Activated naive CD4-positive, alpha-beta T cell treated with anti-CD3 and anti-CD28 coated beads, Interleukin-2, amount 50 U/mL, for 16 hours (primary cell): ENCODE data around the gene ZBTB3.
"Not testable (repeated sequence)": the region's sequence is repeated elsewhere in the genome, so short reads cannot be mapped to it uniquely, and the experiment has no call there.

Source experiments
- DNase-seq: peaks from one replicate; pipeline ENCODE4 v3.0.0-alpha.2; 2020

ZBTB3 gene

DNA sequence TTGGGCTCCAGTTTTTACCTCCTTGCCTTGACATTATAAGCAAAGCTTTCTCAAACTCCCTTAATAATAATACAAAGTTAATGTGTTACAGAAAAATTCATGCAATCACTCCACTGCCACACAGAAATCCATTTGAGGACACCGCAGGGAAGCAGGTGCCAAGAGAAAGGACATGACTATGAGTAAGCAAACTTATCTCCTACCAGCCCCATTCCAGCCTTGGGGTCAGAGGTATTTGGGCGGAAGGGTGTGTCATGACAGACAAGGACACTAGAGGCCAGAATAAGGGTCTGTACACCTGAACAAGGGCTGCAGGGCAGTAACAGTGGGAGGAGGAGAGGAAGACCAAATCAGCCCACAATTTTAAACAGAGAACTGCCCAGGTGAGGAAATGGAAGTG lies 40.6 kb downstream of the ZBTB3 start:
- no peak for DNase-seq

DNA sequence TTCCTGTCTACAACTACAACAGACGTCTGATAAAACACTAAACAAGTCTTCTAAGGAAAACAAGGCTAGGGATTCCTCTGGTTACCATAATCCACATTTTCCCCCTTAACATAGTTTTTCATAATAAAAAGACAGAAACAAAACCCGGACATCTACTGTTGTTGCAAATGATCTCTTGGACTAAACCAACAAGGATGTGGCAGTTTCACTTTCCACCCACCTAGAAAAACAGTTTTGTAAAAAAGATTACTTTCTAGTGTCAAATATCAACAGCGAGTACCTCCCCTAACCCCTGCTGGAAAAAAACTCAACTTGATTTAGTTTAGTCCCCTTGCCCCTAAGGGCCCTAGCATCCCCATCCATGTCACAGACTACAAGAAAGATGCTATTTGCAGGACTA lies 41.1 kb downstream of the ZBTB3 start:
- no peak for DNase-seq

DNA sequence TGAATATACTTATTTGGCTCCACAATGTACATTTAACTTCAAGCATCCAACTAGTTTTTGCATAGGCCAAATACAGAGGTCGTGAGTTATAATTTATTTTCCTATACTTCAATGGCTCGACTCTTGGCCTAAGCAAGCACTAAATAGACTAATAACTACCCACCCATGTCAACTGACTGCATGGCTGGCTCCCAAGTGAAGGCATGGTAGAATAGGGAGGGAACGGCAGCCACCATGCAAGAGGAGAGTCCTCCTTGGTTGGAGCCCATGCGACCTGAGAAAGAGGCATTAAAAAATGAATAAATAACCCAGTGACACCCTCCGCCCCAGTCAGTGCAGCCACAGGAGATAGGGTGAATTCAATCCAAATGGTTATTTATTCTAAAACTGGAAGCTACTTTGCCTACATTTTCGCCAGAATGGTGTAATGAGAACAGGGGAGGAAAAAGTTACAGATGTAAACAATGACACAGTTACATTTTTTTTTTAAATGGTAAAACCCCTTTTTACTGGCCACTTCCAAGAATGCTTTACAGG lies 41.6 kb downstream of the ZBTB3 start:
- no peak for DNase-seq

DNA sequence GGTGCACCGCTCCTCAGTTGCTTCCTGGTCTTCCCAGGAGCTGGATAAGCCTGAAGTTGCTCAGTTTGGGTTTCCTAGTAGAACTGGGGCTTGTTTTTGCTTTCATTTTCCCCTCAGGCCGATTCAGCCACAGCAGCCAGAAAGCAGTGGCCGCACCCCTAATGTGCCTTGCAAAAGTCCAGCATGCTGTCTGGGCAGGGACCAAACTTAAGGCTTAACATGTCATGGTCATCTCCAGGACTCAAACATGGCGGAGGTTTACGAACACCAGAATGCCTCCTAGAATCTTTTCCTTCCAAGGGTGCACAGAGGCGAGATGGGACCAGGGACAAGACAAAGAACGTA lies 44.0 kb downstream of the ZBTB3 start:
- DNase-seq, result peak; percentile 24

DNA sequence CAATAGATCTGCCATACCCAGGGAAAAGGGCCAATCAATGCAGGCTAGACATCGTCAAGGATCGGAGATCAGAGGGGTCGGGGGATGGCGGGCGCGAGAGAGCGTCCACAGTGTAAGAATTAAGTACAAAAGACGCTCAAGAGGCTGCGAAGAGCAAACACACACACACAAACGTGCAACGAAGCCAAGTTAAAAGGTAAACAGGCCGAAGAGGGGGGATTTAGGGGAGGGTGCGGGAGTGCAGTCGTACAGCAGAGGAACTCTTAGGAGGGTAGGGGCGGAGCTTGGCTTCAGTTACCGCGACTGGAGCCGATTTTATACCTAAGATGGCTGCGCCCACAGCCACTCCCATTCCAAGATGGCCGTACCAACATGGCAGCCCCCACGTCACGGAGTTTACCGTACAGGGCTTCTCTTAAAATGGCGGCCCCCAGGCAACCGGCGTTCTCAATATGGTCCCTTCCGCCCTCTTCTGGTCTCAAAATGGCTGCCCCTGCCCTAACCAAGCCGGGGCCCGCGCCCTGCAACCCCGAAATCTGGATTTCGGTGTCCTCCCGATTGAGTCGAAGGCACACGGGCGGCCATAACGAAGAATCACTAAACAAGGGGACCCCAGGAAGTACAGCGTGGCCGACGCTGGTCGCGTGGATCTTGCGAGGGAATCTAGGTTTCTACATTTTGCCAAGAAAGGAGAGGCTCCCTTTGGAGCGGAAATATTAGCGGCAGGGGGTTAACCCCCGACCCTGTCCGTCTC lies 44.5 kb downstream of the ZBTB3 start:
- peak; percentile 96 for DNase-seq

DNA sequence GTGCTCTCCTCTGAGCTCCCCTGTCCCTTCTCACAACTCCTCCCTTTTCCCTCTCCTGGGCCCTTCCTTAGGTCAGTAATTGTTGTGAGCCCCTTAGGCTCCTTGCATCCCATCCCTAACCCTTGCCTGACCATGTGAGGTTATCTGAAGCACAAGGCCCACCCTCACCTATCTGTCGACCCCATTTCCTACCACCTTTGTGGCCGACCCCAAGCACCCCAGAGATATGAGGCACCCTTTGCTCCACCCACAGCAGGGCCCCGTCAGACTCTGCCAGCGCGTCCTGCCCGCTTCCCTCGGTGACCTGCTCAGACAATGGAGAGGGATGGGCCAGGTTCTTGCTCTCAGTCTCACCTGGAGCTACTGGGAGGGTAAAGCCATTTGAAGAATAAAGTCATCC lies 45.2 kb downstream of the ZBTB3 start:
- peak; percentile 46 for DNase-seq

DNA sequence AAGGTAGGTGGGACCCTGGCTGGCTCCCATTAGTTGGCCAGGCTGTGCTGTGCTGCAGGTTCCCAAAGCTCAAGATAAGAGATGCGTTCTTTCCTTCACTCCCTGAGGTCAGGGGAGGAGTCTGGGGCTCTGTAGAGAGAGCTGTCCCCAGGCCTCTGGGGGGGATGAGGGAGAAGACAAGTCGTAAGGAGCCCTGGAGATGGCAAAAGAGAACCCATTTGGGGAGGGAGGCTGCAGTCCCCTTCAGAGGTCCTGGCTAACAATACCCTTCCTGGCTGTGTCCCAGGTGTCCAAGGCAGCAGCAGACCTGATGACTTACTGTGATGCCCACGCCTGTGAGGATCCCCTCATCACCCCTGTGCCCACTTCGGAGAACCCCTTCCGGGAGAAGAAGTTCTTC lies 45.6 kb downstream of the ZBTB3 start:
- no peak for DNase-seq

DNA sequence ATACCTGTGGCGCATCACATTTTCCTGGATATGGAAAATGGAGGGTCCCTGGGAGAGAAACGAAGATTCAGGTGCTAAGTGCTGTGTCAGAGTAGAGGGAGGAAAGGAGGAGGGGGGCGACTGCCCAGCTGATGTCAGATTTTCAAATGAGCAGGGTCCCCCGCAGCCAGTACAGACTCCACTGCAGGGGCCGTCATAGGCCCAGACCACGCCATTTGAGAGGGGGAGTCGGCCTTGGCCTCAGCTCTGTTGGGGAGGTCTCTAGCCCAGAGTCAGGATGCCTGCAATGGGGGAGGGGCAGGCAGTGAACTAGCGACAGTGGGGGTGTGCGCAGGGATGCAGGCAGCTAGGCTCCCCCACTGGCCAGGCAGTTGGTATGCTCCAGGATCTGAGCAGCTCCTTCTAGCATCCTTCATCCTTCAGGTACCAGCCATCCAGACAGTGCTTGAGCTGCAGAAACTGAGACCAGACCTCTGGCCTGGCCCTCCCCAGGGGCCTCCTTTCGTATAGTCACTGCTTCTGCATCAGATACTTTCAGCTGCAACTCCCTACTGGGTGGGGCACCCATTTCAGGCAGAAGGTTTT lies 46.6 kb downstream of the ZBTB3 start, which contains the start of the genes BSCL2 and GNG3:
Gene BSCL2, minus strand, starts transcription at position 148 of the 585 bp plus-strand sequence. CDS start 229 bp downstream, outside the sequence.
Gene GNG3, plus strand, starts transcription at position 400 of the 585 bp plus-strand sequence. CDS start 620 bp downstream, outside the sequence.
- no peak for DNase-seq

DNA sequence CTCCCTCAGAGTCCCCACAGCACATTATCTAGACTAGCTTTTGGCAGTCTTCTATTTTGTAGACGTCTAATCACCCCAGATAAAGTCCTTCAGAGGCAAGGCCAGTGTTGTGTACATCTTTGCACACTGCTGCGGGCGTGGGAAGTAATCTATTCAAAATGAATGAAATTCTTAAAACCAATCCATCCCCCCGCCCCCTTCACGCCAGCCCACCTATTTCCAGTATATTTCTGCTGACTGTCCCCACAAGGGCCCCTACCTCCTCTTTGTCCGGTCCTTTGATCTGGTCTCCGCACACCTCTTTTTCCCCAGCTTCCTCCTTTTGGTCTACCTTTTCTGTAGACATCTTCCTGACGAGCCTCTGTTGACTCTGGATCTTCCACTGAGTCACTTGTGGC lies 47.1 kb downstream of the ZBTB3 start:
- DNase-seq, result no peak

DNA sequence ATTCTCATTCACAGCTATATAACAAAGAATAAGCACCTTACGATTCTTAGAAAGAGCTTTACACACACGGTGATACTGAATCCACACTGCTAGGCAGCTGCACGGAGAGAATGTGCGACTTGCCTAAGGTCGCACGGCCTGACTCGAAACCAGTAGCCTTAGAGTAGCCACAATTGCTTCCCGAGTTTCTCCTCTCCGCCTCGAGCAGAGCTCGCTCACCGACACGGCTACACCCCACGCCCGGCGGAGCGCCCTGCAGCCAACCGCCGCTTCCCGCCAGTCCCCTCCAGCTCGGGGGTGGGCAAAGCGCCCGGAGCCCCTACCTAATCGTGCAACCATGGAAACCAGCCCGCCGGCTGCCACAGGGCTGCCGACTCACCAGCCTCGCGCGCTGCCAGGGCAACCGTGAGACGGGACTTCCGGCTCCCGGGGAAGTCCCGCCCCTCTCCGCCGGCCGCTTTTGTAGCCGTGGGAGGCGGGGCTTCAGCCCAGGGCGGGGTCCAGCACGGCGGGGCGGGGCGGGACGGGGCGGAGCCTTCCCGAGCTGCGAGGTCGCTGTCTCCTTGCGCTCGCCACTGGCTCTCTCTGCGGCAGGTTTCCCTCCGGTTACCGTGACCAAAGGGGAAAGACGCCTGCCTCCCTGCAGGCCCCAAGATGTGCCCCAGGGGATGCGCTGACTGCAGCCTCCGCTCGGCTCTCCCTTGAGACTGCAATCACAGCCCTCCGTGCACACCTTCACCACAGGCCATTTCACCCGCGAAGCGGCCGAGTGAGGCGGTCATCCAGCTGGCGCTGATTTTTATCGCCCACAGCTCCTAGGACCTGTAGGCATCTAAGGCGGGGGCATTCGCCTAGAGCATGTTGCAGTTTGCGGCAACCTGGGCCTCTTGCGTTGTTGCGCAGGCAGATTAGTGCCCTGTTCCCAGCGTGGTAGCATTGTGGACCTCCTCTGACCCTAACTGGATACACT lies 47.8 kb downstream of the ZBTB3 start:
- DNase-seq, result peak; percentile 92

DNA sequence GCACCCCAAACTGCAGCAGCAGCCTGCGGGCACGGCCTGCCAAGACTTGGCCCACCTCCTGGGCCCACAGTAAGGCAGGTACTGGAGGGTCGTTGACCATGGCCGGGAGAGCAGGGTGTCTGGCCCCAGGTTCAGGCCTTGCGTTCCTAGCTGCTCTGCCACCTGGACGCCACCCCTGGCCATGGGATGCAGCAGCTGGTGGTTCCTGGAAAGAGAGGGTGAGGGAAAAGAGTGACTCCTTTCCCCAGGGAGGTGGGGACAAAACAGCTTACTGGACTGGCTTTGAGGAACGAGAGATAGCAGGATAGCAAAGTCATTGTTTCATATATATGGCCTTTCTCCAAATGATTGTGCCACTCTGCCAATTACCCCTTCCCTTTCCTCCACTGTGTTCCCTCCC lies 48.5 kb downstream of the ZBTB3 start:
- no peak for DNase-seq

DNA sequence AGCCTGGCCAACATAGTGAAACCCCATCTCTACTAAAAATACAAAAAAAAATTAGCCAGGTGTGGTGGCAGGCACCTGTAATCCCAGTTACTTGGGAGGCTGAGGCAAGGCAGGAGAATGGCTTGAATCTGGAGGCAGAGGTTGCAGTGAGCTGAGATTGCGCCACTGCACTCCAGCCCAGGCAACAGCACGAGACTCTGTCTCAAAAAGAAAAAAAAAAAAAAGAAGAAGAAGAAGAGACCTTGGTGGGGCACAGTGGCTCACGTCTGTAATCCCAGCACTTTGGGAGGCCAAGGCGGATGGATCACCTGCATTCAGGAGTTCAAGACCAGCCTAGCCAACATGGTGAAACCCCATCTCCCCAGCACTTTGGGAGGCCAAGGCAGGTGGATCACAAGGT lies 50.0 kb downstream of the ZBTB3 start:
- not testable (repeated sequence) for DNase-seq

DNA sequence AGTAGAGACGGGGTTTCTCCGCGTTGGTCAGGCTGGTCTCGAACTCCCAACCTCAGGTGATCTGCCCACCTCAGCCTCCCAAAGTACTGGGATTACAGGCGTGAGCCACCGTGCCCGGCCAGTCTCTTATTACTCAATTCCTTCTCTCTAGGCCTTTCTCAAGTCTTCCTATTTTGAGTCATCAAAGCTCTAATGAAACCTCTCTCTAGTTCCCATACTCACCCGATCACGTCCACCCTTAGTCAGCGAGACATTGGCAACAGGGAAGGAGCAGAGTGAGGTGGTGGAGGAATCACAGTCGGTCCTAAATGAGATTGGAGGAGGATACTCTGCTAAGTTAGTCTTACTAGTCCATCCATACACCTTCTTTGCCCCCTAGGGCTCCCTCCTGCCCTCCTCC lies 51.7 kb downstream of the ZBTB3 start:
- DNase-seq, result no peak
